ENCODE results near the gene ENSA.

DNA sequence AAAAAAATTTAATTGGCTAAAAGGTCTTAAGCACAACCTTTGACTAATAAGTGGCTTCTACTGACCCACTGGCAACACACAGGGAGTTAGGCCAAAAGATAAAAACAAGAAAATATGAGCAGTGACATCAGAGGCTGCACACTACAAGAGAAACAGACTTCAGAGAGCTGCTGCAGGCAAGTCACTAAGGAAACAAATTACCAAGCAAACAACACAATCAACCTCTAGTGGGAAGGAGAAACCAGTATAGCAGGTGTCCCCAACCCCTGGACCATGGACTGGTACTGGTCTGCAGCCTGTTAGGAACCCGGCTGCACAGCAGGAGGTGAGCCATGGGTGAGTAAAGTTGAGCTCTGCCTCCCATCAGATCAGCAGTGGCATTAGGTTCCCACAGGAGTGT, 20.8 kb upstream of the ENSA start:
- TF ChIP-seq EZH2 (IDR thresholded peaks at IDR 0.05) (no peak), FOXP2 (optimal IDR thresholded peaks at IDR 0.05; ENCODE audit: control extremely low read depth, extremely low read length, insufficient read depth) (no peak)
